ENCODE measurements around the gene C12orf42. TPM values are rescaled to one million over a fixed set of nuclear protein-coding genes. Genes with fewer than 3 reads are reported as not detected.

C12orf42 gene
- total RNA-seq, 1 experiment from 2014 or later = 0.37 TPM

GRCh38 chr12:103334466-103334865, 161.3 kb downstream of the C12orf42 start (continued):
- TF ChIP-seq, protein P1, sequence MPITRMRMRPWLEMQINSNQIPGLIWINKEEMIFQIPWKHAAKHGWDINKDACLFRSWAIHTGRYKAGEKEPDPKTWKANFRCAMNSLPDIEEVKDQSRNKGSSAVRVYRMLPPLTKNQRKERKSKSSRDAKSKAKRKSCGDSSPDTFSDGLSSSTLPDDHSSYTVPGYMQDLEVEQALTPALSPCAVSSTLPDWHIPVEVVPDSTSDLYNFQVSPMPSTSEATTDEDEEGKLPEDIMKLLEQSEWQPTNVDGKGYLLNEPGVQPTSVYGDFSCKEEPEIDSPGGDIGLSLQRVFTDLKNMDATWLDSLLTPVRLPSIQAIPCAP (CRISPR knock-in tag; IDR thresholded peaks at IDR 0.05) = no peak
- no peak for TF ChIP-seq RELA (CRISPR knock-in tag; IDR thresholded peaks at IDR 0.05; ENCODE audit: borderline replicate concordance)

DNA sequence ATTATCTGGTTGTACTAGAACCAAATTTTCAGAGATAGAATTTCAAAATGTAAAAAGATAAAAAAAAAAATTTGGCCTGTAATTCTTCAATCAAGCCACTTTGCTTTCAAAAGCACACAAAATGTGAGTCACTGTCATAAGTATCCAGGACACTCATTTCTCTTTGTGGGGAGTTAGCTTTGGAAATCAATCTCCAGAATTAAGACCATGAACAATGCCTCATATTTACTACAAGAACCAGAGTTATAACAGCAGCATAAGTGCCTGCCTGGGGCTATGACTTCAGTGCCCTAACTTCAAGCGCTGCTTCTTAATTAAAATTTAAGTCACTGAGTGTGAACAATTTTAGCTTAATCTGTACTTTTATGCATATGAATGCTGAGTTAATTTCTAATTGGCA, 162.1 kb downstream of the C12orf42 start:
- H3K4me1 Mint-ChIP-seq = peaks cover 8% of the 10 kb centered on the region
- ChIA-PET POLR2A (no interaction called here), CTCF (interaction anchor here (1.5 kb wide), 1 partner anchor 214 kb away, joined by 3 read pairs; no protein-coding TSS in a partner anchor)
- H3K27ac Mint-ChIP-seq = no peak overlapping the region
- no peak overlapping the region for H3K4me3 Mint-ChIP-seq
- TF ChIP-seq SOX15 (CRISPR knock-in tag; IDR thresholded peaks at IDR 0.05) = no peak
- TF ChIP-seq TEAD4 (CRISPR knock-in tag; IDR thresholded peaks at IDR 0.05) = no peak
- TF ChIP-seq, protein P2, sequence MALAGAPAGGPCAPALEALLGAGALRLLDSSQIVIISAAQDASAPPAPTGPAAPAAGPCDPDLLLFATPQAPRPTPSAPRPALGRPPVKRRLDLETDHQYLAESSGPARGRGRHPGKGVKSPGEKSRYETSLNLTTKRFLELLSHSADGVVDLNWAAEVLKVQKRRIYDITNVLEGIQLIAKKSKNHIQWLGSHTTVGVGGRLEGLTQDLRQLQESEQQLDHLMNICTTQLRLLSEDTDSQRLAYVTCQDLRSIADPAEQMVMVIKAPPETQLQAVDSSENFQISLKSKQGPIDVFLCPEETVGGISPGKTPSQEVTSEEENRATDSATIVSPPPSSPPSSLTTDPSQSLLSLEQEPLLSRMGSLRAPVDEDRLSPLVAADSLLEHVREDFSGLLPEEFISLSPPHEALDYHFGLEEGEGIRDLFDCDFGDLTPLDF (CRISPR knock-in tag; IDR thresholded peaks at IDR 0.05) = no peak
- TF ChIP-seq, protein P3, sequence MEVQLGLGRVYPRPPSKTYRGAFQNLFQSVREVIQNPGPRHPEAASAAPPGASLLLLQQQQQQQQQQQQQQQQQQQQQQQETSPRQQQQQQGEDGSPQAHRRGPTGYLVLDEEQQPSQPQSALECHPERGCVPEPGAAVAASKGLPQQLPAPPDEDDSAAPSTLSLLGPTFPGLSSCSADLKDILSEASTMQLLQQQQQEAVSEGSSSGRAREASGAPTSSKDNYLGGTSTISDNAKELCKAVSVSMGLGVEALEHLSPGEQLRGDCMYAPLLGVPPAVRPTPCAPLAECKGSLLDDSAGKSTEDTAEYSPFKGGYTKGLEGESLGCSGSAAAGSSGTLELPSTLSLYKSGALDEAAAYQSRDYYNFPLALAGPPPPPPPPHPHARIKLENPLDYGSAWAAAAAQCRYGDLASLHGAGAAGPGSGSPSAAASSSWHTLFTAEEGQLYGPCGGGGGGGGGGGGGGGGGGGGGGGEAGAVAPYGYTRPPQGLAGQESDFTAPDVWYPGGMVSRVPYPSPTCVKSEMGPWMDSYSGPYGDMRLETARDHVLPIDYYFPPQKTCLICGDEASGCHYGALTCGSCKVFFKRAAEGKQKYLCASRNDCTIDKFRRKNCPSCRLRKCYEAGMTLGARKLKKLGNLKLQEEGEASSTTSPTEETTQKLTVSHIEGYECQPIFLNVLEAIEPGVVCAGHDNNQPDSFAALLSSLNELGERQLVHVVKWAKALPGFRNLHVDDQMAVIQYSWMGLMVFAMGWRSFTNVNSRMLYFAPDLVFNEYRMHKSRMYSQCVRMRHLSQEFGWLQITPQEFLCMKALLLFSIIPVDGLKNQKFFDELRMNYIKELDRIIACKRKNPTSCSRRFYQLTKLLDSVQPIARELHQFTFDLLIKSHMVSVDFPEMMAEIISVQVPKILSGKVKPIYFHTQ (CRISPR knock-in tag; IDR thresholded peaks at IDR 0.05) = no peak
- TF ChIP-seq, protein P4, sequence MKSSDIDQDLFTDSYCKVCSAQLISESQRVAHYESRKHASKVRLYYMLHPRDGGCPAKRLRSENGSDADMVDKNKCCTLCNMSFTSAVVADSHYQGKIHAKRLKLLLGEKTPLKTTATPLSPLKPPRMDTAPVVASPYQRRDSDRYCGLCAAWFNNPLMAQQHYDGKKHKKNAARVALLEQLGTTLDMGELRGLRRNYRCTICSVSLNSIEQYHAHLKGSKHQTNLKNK (CRISPR knock-in tag; IDR thresholded peaks at IDR 0.05) = no peak
- TF ChIP-seq, protein P5, sequence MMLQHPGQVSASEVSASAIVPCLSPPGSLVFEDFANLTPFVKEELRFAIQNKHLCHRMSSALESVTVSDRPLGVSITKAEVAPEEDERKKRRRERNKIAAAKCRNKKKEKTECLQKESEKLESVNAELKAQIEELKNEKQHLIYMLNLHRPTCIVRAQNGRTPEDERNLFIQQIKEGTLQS (CRISPR knock-in tag; conservative IDR thresholded peaks at IDR 0.05) = no peak
- no peak for TF ChIP-seq ETV6 (CRISPR knock-in tag; IDR thresholded peaks at IDR 0.05)
- TF ChIP-seq ZNF396 (CRISPR knock-in tag; IDR thresholded peaks at IDR 0.05; ENCODE audit: borderline replicate concordance) = no peak
- no peak for TF ChIP-seq ZNF512 (CRISPR knock-in tag; IDR thresholded peaks at IDR 0.05; ENCODE audit: borderline replicate concordance)
- TF ChIP-seq MYBL2 (CRISPR knock-in tag; IDR thresholded peaks at IDR 0.05) = no peak
- no peak for TF ChIP-seq NR2C2 (CRISPR knock-in tag; IDR thresholded peaks at IDR 0.05)
- TF ChIP-seq, protein P1 (CRISPR knock-in tag; IDR thresholded peaks at IDR 0.05) = no peak
- TF ChIP-seq JAZF1 (CRISPR knock-in tag; IDR thresholded peaks at IDR 0.05) = no peak
- TF ChIP-seq, protein P6, sequence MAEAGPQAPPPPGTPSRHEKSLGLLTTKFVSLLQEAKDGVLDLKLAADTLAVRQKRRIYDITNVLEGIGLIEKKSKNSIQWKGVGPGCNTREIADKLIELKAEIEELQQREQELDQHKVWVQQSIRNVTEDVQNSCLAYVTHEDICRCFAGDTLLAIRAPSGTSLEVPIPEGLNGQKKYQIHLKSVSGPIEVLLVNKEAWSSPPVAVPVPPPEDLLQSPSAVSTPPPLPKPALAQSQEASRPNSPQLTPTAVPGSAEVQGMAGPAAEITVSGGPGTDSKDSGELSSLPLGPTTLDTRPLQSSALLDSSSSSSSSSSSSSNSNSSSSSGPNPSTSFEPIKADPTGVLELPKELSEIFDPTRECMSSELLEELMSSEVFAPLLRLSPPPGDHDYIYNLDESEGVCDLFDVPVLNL (CRISPR knock-in tag; IDR thresholded peaks at IDR 0.05; ENCODE audit: borderline replicate concordance, low read depth) = no peak
- no peak for TF ChIP-seq CREM (CRISPR knock-in tag; IDR thresholded peaks at IDR 0.05)
- no peak for DNase-seq (ENCODE audit: low spot score)
- no peaks in the 10 kb centered on the region for H3K36me3 Mint-ChIP-seq
- ATAC-seq = no peak
- H3K9me3 Mint-ChIP-seq = no peaks in the 10 kb centered on the region
- H3K27me3 Mint-ChIP-seq (ENCODE audit: low read depth) = no peaks in the 10 kb centered on the region
